KOPT-K1 (cell line): ENCODE results near the gene QPCTL.
"Not testable (repeated sequence)": the region's sequence is repeated elsewhere in the genome, so short reads cannot be mapped to it uniquely, and the experiment has no call there.

Experiments used
- H3K27ac ChIP-seq: fragments of 200-600 bp; sonication (generic); 2 replicates; pipeline ENCODE4 v1.5.1; 2016; ENCODE audit warnings: antibody characterized with exemption, mild to moderate bottlenecking, low read depth, low read length; ENCODE audit not compliant: poor library complexity, severe bottlenecking
- H3K36me3 ChIP-seq: fragments of 200-600 bp; sonication (generic); 2 replicates; pipeline ENCODE4 v1.5.1; 2017; ENCODE audit warnings: antibody characterized with exemption, mild to moderate bottlenecking, low read length, moderate library complexity; ENCODE audit not compliant: insufficient read depth
- H3K9me3 ChIP-seq: fragments of 200-600 bp; sonication (generic); 2 replicates; pipeline ENCODE4 v1.5.1; 2017; ENCODE audit warnings: antibody characterized with exemption, low read length, mild to moderate bottlenecking; ENCODE audit not compliant: insufficient read depth, poor library complexity, severe bottlenecking

The QPCTL gene

DNA sequence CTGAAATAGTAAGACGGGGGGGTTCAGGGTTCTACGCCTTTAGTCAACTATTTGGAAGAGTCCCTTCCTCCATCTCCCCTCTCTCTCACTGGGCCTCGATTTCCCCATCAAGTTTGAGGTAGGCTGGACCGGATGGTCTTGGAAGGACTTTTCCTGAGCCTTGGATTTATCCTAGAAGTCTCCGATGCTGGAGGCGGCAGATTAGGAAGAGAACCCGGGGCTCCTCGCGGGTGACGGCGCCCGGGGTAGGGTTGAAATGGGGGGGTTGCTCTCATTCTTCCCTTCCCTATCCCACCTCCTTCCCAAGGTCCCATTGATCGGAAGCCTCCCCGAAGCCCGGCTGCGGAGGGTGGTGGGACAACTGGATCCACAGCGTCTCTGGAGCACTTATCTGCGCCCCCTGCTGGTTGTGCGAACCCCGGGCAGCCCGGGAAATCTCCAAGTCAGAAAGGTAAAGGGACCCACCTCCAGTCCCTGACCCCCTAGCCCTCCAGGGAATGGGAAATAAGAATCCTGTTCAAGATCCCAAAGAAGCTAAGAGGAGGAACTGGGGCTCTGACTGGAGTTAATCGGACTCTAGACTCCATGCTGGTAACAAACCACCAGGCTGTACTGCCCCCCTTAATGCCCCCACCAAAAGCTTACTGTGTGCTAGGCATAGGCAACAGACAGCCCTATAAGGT lies 781 bp downstream of the QPCTL start:
- Histone ChIP-seq H3K27ac (peak overlapping the region; percentile 76), H3K36me3 (peaks cover 51% of the 10 kb centered on the region), H3K9me3 (no peaks in the 10 kb centered on the region)

- H3K9me3 ChIP-seq = no peaks in the 10 kb centered on the region
- no peak overlapping the region for H3K27ac ChIP-seq
- H3K36me3 ChIP-seq = peaks cover 48% of the 10 kb centered on the region
Observed at GRCh38 chr19:45701676-45702075, 9.2 kb downstream of the QPCTL start.

GRCh38 chr19:45705115-45705514 lies 12.6 kb downstream of the QPCTL start:
- no peaks in the 10 kb centered on the region for H3K9me3 ChIP-seq
- no peak overlapping the region for H3K27ac ChIP-seq
- H3K36me3 ChIP-seq = peaks cover 40% of the 10 kb centered on the region

DNA sequence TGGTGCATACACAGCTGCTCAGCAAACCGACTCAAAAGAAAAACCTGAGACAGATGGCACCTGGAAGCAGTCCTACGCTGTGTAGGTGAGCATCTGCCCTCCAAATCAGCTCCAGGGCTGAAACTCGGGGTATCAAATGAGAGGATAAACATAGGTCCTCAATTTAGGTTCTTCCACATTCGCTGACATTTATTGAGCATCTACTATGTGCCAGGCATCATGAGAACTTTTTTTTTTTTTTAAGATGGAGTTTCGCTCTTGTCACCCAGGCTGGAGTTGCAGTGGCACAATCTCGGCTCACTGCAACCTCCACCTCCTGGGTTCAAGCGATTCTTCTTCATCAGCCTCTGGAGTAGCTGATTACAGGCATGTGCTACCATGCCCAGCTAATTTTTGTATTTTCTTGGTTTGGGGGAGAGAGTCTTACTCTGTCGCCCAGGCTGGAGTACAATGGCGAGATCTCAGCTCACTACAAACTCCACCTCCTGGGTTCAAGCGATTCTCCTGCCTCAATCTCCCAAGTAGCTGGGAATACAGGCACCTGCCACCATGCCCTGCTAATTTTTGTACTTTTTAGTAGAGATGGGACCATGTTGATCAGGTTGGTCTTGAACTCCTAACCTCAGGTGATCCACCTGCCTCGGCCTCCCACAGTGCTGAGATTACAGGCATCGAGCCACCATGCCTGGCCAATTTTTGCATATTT lies 13.4 kb downstream of the QPCTL start:
- Histone ChIP-seq H3K27ac (no peak overlapping the region), H3K9me3 (no peaks in the 10 kb centered on the region), H3K36me3 (peaks cover 46% of the 10 kb centered on the region)

DNA sequence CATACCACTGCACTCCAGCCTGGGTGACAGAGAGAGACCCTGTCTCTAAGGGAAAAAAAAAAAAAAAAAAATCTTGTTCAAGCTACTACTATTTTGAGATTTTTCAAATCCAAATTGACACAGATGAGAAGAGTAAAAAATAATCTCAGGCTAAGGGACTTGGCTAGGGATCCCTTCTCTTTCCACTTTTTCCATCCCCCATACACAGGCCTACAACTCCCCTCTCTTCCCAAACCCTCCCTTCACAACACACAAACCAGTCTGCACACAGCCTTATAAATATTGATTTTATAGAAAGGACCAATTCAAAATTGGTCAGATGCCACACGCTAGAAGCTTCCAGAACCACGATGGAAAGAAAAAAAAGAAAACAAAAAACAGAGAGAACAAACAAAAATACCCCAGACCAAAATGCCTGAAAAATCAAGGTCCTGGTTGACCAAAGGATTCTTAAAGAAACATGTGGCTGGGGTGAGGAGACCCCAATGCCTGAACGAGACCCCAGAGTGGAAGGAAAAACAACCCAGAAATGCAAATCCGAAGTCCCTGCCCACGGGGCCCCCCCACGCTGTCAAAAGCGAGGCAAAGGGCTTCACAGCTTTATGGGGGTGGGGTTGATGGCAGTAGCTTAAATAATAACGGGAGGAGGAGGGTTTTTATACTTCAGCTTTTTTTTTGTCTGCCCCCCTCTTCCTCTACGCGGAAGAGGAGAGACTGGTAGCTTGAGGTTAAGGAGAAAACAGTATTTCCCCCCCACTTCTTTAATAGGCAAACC lies 18.1 kb downstream of the QPCTL start:
- no peaks in the 10 kb centered on the region for H3K9me3 ChIP-seq
- H3K36me3 ChIP-seq = peaks cover 41% of the 10 kb centered on the region
- no peak overlapping the region for H3K27ac ChIP-seq

GRCh38 chr19:45711851-45712698 lies 19.6 kb downstream of the QPCTL start:
- Histone ChIP-seq H3K27ac (no peak overlapping the region), H3K36me3 (peaks cover 41% of the 10 kb centered on the region), H3K9me3 (no peaks in the 10 kb centered on the region)

- Histone ChIP-seq H3K27ac (no peak overlapping the region), H3K36me3 (peaks cover 41% of the 10 kb centered on the region), H3K9me3 (no peaks in the 10 kb centered on the region)
Observed at GRCh38 chr19:45712699-45713067, 20.2 kb downstream of the QPCTL start.

- Histone ChIP-seq H3K36me3 (peaks cover 40% of the 10 kb centered on the region), H3K9me3 (no peaks in the 10 kb centered on the region), H3K27ac (no peak overlapping the region)
Observed at GRCh38 chr19:45713141-45713540, 20.7 kb downstream of the QPCTL start.

DNA sequence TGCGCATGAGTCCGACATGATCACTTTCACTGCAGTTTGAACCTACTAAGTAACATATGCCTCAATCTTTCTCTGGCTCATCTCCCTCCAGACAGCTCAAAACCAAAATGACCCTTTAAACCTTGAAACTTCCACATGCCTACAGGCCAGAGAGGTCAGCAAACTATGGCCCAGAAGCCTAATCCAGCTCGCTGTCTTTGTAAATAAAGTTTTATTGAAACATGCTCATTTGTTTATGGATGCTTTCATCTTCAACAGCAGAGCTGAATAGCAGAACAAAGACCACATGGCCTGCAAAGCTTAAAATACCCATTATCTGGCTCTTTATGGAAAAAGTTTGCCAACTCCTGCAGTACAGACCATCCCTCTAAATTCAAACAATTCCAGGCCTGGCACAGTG lies 22.7 kb downstream of the QPCTL start:
- H3K27ac ChIP-seq = no peak overlapping the region
- H3K36me3 ChIP-seq = peaks cover 39% of the 10 kb centered on the region

DNA sequence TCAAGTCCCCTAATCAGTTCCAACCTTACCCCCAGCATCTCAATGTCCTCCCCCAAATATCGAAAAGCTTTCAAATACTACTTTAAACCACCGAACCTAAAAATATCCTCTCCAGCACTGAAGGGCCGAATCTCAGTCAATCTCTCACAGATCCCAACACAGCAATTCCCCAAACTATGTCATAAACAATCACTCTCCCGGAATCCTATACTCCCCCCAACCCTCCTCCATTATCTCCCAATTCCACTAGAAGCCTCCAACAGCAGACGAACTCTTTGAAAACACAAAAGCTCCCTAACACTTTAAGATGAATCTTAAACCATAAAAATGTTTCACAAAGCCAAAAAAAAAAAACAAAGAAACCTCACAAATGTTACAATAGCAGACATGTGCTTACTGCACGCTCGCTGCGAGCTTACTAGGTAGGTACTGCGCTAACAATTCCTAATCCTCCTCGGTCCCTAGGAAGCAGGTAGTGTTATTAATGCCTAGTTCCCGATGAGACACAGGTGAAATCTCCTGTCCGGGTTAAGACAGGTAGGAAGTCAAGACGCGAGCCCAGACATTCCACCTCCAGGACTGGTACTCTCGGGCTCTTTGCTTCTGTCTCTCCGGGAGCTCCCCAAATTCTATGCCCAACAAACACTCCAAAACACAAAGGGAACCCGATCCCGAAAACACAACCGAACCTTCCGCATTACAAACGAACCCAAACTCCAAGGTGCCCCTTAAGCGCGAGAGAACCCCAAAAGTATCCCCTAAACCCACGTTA lies 24.1 kb downstream of the QPCTL start:
- Histone ChIP-seq H3K36me3 (peaks cover 36% of the 10 kb centered on the region; the same call in 1 of the 2 replicates), H3K9me3 (no peaks in the 10 kb centered on the region), H3K27ac (peak overlapping the region; percentile 72)

More for the DNA sequence above, 22.7 kb downstream of the QPCTL start:
- no peaks in the 10 kb centered on the region for H3K9me3 ChIP-seq

DNA sequence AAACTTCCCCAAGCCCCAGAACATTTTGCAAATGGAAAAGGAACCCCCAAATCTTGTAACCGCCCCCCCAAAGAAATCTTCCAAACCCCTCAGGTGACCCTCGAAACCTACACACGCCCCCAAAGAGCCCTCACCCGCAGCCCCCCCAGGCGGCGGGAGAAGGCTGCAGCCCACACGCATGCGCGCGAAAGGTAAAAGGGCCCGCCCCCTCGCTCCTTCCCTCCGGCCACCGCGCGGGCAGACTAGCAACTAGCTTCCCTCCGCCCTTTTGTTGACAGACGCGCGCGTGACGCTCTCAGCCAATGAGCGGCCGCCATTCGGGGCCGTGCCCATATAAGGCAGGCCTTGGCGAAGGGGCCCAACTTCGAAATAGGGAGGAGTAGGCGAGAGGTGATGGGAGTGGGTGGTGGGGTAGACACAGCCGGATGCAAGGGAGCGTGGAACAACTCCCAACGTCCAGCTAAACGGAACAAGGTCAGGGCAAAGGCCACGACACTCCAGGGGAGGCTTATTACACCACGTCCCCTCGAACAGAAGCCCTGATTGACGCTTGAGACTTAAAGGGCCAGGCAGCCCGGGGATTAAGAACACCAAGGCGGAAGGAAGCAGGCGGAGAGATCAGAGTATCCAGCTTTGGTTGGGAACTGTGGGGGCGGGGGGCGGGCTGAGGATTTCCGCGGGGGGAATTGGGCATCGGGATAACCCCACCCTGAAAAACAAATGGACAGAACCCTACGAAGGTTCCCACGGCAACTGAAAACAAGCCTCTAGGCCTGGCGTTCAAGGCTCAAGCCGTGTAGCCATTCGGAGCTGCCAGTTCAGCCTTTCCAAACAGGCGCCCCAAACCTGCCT lies 24.9 kb downstream of the QPCTL start:
- Histone ChIP-seq H3K9me3 (no peaks in the 10 kb centered on the region), H3K27ac (peak overlapping the region; percentile 72), H3K36me3 (peaks cover 36% of the 10 kb centered on the region; the same call in 1 of the 2 replicates)

- H3K27ac ChIP-seq = peak overlapping the region; percentile 72
- H3K9me3 ChIP-seq = no peaks in the 10 kb centered on the region
- peaks cover 36% of the 10 kb centered on the region for H3K36me3 ChIP-seq
Observed at GRCh38 chr19:45717983-45718650, 25.7 kb downstream of the QPCTL start.

DNA sequence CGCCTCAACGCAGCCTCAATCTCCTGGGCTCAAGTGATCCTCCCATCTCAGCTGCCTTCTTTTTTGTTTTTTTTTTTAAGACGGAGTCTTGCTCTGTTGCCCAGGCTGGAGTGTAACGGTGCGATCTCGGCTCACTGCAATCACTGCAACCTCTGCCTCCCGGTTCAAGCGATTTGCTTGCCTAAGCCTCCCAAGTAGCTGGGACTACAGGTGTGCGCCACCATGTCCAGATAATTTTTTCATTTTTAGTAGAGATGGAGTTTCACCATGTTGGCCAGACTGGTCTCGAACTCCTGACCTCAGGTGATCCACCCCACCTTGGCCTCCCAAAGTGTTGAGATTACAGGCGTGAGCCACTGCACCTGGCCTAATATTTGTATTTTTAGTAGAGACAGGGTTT lies 27.6 kb downstream of the QPCTL start:
- H3K9me3 ChIP-seq, H3K27ac ChIP-seq: not testable (repeated sequence)
- H3K36me3 ChIP-seq = peaks cover 46% of the 10 kb centered on the region
